Neuronal stem cell (in vitro differentiated cells): ENCODE data around the gene XPO5.
"Not testable (repeated sequence)": the region's sequence is repeated elsewhere in the genome, so short reads cannot be mapped to it uniquely, and the experiment has no call there.

Source experiments
- DNase-seq: peaks from one replicate; pipeline ENCODE4 v3.0.0-alpha.2; 2013; ENCODE audit warnings: low spot score
- H2AFZ ChIP-seq: one replicate; pipeline ENCODE4 v1.6.1; 2013; ENCODE audit warnings: mild to moderate bottlenecking, low read length, inconsistent platforms
- H2AK5ac ChIP-seq: 2 replicates; pipeline ENCODE4 v1.6.1; 2013; ENCODE audit warnings: low read depth, mild to moderate bottlenecking, inconsistent platforms, low read length, moderate library complexity, mixed read lengths
- H2BK120ac ChIP-seq: 2 replicates; pipeline ENCODE4 v1.6.1; 2013; ENCODE audit warnings: low read depth, mild to moderate bottlenecking, inconsistent platforms, low read length, moderate library complexity, mixed read lengths
- H2BK12ac ChIP-seq: one replicate; pipeline ENCODE4 v1.6.1; 2013; ENCODE audit warnings: low read length, inconsistent platforms
- H2BK15ac ChIP-seq: 2 replicates; pipeline ENCODE4 v1.6.1; 2013; ENCODE audit warnings: mild to moderate bottlenecking, low read length, inconsistent platforms, mixed read lengths
- H2BK5ac ChIP-seq: one replicate; pipeline ENCODE4 v1.6.1; 2013; ENCODE audit warnings: inconsistent platforms, mild to moderate bottlenecking, low read length, moderate library complexity
- H3K14ac ChIP-seq: one replicate; pipeline ENCODE4 v1.6.1; 2013; ENCODE audit warnings: low read length, inconsistent platforms
- H3K18ac ChIP-seq: 2 replicates; pipeline ENCODE4 v1.6.1; 2013; ENCODE audit warnings: low read length, inconsistent platforms
- H3K23ac ChIP-seq: 2 replicates; pipeline ENCODE4 v1.6.1; 2013; ENCODE audit warnings: low read depth, mild to moderate bottlenecking, mixed read lengths, low read length, inconsistent platforms; ENCODE audit not compliant: poor library complexity
- H3K27ac ChIP-seq: replicated peaks from 3 replicates; pipeline ENCODE4 v1.5.1; 2013; ENCODE audit warnings: low read length, inconsistent platforms
- H3K27me3 ChIP-seq, 3 experiments: 2 replicates each; pipeline ENCODE4 v1.6.1; 2013; ENCODE audit warnings: low read length in 3 of 3, mild to moderate bottlenecking in 2 of 3, inconsistent platforms in 1 of 3, low read depth in 1 of 3, mixed read lengths in 1 of 3, moderate library complexity in 1 of 3; ENCODE audit not compliant: control insufficient read depth in 3 of 3, insufficient read depth in 3 of 3
- H3K36me3 ChIP-seq, 2 donors: replicated peaks in 1 of 2; 2 replicates each; pipeline ENCODE4 v1.6.1; 2013; ENCODE audit warnings: low read length in 2 of 2; ENCODE audit not compliant: control insufficient read depth in 2 of 2, insufficient read depth in 2 of 2
- H3K4ac ChIP-seq: 2 replicates; pipeline ENCODE4 v1.6.1; 2013; ENCODE audit warnings: inconsistent platforms, mild to moderate bottlenecking, low read length, moderate library complexity
- H3K4me1 ChIP-seq, 2 donors: 1 replicate in 1 of 2; 2 replicates in 1 of 2; pipeline ENCODE4 v1.6.1; 2013; ENCODE audit warnings: low read length in 2 of 2, low read depth in 1 of 2; ENCODE audit not compliant: control insufficient read depth in 2 of 2, insufficient read depth in 1 of 2
- H3K4me2 ChIP-seq: one replicate; pipeline ENCODE4 v1.6.1; 2013; ENCODE audit warnings: mild to moderate bottlenecking, low read length, inconsistent platforms; ENCODE audit not compliant: insufficient read depth, poor library complexity, severe bottlenecking
- H3K4me3 ChIP-seq, 2 donors: 2 replicates each; pipeline ENCODE4 v1.5.1; 2013; ENCODE audit warnings: low read length in 2 of 2, mild to moderate bottlenecking in 2 of 2, inconsistent platforms in 1 of 2, moderate library complexity in 1 of 2
- H3K79me1 ChIP-seq: one replicate; pipeline ENCODE4 v1.6.1; 2013; ENCODE audit warnings: low read depth, mild to moderate bottlenecking, inconsistent platforms, low read length, moderate library complexity
- H3K9ac ChIP-seq: one replicate; pipeline ENCODE4 v1.6.1; 2013; ENCODE audit warnings: mild to moderate bottlenecking, low read depth, low read length, inconsistent platforms; ENCODE audit not compliant: poor library complexity
- H3K9me3 ChIP-seq, 2 donors: replicated peaks in 1 of 2; 2 replicates each; pipeline versions ENCODE3 to v1.6.1; 2013; ENCODE audit warnings: low read length in 2 of 2, mild to moderate bottlenecking in 2 of 2, inconsistent platforms in 1 of 2, low read depth in 1 of 2, mixed read lengths in 1 of 2, moderate library complexity in 1 of 2; ENCODE audit not compliant: control insufficient read depth in 2 of 2, insufficient read depth in 1 of 2
- H4K8ac ChIP-seq: one replicate; pipeline ENCODE4 v1.6.1; 2013; ENCODE audit warnings: low read depth, mild to moderate bottlenecking, inconsistent platforms, low read length, moderate library complexity
- H4K91ac ChIP-seq: one replicate; pipeline ENCODE4 v1.6.1; 2013; ENCODE audit warnings: low read length, low read depth, mild to moderate bottlenecking, inconsistent platforms; ENCODE audit not compliant: poor library complexity
- WGBS, 2 donors: extraction: QIAGEN DNeasy Blood & Tissue Kit; methylation state at CpG; one replicate each; pipeline ENCODE4 v1.1.7; 2013; ENCODE audit warnings: missing lambda C conversion rate in 2 of 2, mixed read lengths in 1 of 2; ENCODE audit not compliant: insufficient read length in 2 of 2, insufficient replicate concordance in 1 of 2; ENCODE audit errors: extremely low coverage in 2 of 2; 5-methylcytosine and 5-hydroxymethylcytosine counted together

The XPO5 gene

DNA sequence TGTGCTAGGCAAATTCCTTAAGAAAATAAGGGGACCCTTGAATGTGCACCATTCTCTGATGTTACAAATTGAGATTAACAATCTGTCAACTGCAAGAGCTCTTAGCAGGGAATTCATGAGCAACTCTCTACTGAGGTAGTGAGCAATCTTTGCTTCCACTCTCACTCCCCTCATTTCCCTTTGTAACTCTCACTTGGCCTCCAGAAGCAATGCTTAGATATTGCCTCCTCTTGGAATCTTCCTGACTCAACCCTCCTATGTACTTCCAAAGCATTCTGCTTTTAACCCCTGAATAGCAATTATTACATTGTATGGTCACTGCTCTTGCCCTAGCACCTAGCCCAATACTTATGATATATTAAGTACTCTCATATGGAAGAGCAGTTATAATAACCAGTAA lies 16.5 kb downstream of the XPO5 start:
- Histone ChIP-seq H3K4me3 (no peak overlapping the region), H3K36me3 (peaks cover 36 to 98% of the 10 kb centered on the region in 2 donors), H4K91ac (no peak overlapping the region), H2BK120ac (no peak overlapping the region), H3K27ac (no peak overlapping the region), H2BK5ac (no peak overlapping the region), H2AK5ac (no peak overlapping the region), H3K23ac (no peak overlapping the region), H2BK12ac (no peak overlapping the region), H3K9me3 (no peaks in the 10 kb centered on the region), H3K14ac (no peak overlapping the region), H3K27me3 (no peaks in the 10 kb centered on the region), H4K8ac (no peak overlapping the region), H3K79me1 (no peaks in the 10 kb centered on the region), H2BK15ac (no peak overlapping the region), H3K4me1 (no peaks in the 10 kb centered on the region), H3K4ac (no peak overlapping the region), H3K9ac (no peak overlapping the region), H2AFZ (no peak overlapping the region), H3K4me2 (no peak overlapping the region), H3K18ac (no peak overlapping the region)
- no peak for DNase-seq

DNA sequence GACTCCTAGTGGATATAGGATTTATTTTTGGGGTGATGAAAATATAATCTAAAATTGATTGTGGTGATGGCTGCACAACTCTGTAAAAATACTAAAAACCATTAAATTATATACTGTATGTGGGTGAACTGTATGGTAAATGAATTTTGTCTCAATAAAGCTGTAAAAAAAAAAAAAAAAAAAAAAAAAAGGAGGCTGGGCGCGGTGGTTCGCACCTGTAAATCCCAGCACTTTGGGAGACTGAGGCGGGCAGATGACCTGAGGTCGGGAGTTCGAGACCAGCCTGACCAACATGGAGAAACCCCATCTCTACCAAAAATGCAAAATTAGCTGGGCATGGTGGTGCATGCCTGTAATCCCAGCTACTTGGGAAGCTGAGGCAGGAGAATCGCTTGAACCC lies 18.2 kb downstream of the XPO5 start:
- not testable (repeated sequence) for H4K8ac ChIP-seq, H2BK5ac ChIP-seq, H3K4ac ChIP-seq, H3K27me3 ChIP-seq, H3K4me2 ChIP-seq, H3K23ac ChIP-seq, H3K9ac ChIP-seq, H3K79me1 ChIP-seq, H3K4me1 ChIP-seq, H3K18ac ChIP-seq, H4K91ac ChIP-seq, H2BK15ac ChIP-seq, H3K9me3 ChIP-seq, H3K4me3 ChIP-seq, H2AFZ ChIP-seq, H3K14ac ChIP-seq, DNase-seq, H3K27ac ChIP-seq, H2BK120ac ChIP-seq, H2BK12ac ChIP-seq, H2AK5ac ChIP-seq
- WGBS, 2 donors: no CpG with 5 or more reads among the region's 7 CpGs
- peaks cover 39 to 96% of the 10 kb centered on the region in 2 donors for H3K36me3 ChIP-seq

- no peak overlapping the region for H3K14ac ChIP-seq
- H3K27me3 ChIP-seq: no peaks in the 10 kb centered on the region
- no peak overlapping the region for H3K9ac ChIP-seq
Observed at GRCh38 chr6:43547222-43547621, 28.6 kb downstream of the XPO5 start.

GRCh38 chr6:43544461-43544860 lies 31.4 kb downstream of the XPO5 start:
- no peak overlapping the region for H3K18ac ChIP-seq
- no peak overlapping the region for H3K4ac ChIP-seq
- H2BK120ac ChIP-seq: no peak overlapping the region
- H2AFZ ChIP-seq: no peak overlapping the region
- DNase-seq: no peak
- no peak overlapping the region for H2AK5ac ChIP-seq
- WGBS, 2 donors: no CpG with 5 or more reads among the region's 4 CpGs
- no peaks in the 10 kb centered on the region for H3K9me3 ChIP-seq
- H4K8ac ChIP-seq: no peak overlapping the region
- no peak overlapping the region for H2BK12ac ChIP-seq
- H3K4me3 ChIP-seq: no peak overlapping the region
- no peak overlapping the region for H3K14ac ChIP-seq
- H4K91ac ChIP-seq: no peak overlapping the region
- no peak overlapping the region for H3K27ac ChIP-seq
- no peak overlapping the region for H3K9ac ChIP-seq
- H3K36me3 ChIP-seq: peaks cover 32 to 96% of the 10 kb centered on the region in 2 donors
- H3K4me2 ChIP-seq: no peak overlapping the region
- H3K79me1 ChIP-seq: no peaks in the 10 kb centered on the region
- H2BK15ac ChIP-seq: no peak overlapping the region
- no peak overlapping the region for H2BK5ac ChIP-seq
- H3K23ac ChIP-seq: no peak overlapping the region
- H3K4me1 ChIP-seq: no peaks in the 10 kb centered on the region
- no peaks in the 10 kb centered on the region for H3K27me3 ChIP-seq

More at GRCh38 chr6:43547222-43547621, 28.6 kb downstream of the XPO5 start:
- Histone ChIP-seq H2BK15ac (no peak overlapping the region), H2BK5ac (no peak overlapping the region), H3K4ac (no peak overlapping the region), H2BK120ac (no peak overlapping the region), H3K4me3 (no peak overlapping the region), H2BK12ac (no peak overlapping the region), H4K8ac (no peak overlapping the region), H4K91ac (no peak overlapping the region), H3K23ac (no peak overlapping the region), H3K79me1 (no peaks in the 10 kb centered on the region), H3K18ac (no peak overlapping the region), H2AFZ (no peak overlapping the region), H2AK5ac (no peak overlapping the region), H3K9me3 (no peaks in the 10 kb centered on the region), H3K27ac (no peak overlapping the region), H3K4me1 (no peaks in the 10 kb centered on the region), H3K36me3 (peaks cover 33 to 98% of the 10 kb centered on the region in 2 donors), H3K4me2 (no peak overlapping the region)
- no peak for DNase-seq
- no CpG with 5 or more reads among the region's 3 CpGs for WGBS, 2 donors
